ENCODE measurements around the gene OCSTAMP. TPM values are rescaled to one million over a fixed set of nuclear protein-coding genes. Genes with fewer than 3 reads are reported as not detected.

The OCSTAMP gene
- total RNA-seq, 2 donors from 2014 or later = not detected

DNA sequence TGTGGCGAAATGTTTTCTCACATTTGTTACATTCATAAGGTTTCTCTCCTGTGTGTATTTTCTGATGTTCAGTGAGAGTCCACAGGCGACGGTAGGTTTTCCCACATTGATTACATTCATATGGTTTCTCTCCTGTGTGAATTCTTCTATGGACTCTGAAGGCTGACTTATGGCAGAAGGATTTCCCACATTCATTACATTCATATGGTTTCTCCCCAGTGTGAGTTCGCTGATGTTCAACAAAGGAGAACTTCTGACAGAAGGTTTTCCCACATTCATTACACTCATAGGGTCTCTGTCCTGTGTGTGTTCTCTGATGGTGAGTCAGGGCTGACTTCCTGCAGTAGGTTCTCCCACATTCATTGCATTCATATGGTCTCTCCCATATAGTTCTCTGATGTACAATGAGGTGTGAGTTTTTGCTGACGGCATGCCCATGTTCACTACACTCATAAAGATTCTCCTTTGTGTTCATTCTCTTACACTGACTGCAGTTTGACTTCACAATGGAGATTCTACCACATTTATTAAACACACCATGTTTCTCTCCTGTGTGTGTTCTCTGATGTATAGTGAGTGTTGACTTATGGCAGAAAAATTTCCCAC, 49.0 kb downstream of the OCSTAMP start:
- TF ChIP-seq, protein P1, sequence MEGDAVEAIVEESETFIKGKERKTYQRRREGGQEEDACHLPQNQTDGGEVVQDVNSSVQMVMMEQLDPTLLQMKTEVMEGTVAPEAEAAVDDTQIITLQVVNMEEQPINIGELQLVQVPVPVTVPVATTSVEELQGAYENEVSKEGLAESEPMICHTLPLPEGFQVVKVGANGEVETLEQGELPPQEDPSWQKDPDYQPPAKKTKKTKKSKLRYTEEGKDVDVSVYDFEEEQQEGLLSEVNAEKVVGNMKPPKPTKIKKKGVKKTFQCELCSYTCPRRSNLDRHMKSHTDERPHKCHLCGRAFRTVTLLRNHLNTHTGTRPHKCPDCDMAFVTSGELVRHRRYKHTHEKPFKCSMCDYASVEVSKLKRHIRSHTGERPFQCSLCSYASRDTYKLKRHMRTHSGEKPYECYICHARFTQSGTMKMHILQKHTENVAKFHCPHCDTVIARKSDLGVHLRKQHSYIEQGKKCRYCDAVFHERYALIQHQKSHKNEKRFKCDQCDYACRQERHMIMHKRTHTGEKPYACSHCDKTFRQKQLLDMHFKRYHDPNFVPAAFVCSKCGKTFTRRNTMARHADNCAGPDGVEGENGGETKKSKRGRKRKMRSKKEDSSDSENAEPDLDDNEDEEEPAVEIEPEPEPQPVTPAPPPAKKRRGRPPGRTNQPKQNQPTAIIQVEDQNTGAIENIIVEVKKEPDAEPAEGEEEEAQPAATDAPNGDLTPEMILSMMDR (IDR thresholded peaks at IDR 0.05) = no peak
- Histone ChIP-seq H3K4me1 (no peaks in the 10 kb centered on the region), H3K27ac (no peak overlapping the region), H3K9ac (ENCODE audit: low read depth in 2 of 2, low read length in 2 of 2) (no peak overlapping the region), H3K4me3 (no peak overlapping the region), H3K9me3 (peaks cover 3% of the 10 kb centered on the region), H3K36me3 (no peaks in the 10 kb centered on the region), H3K27me3 (no peaks in the 10 kb centered on the region)
- intact Hi-C loops (cut with DNase I) = no loop called here
- no peak for DNase-seq

GRCh38 chr20:46494077-46494476, 56.4 kb downstream of the OCSTAMP start:
- Histone ChIP-seq H3K36me3 (no peaks in the 10 kb centered on the region), H3K4me1 (no peaks in the 10 kb centered on the region), H3K27ac (no peak overlapping the region), H3K27me3 (no peaks in the 10 kb centered on the region), H3K9ac (ENCODE audit: low read depth in 2 of 2, low read length in 2 of 2) (no peak overlapping the region), H3K9me3 (no peaks in the 10 kb centered on the region), H3K4me3 (no peak overlapping the region)
- TF ChIP-seq, protein P1 (IDR thresholded peaks at IDR 0.05) = no peak
- intact Hi-C loops (cut with DNase I) = no loop called here
- no peak for DNase-seq

DNA sequence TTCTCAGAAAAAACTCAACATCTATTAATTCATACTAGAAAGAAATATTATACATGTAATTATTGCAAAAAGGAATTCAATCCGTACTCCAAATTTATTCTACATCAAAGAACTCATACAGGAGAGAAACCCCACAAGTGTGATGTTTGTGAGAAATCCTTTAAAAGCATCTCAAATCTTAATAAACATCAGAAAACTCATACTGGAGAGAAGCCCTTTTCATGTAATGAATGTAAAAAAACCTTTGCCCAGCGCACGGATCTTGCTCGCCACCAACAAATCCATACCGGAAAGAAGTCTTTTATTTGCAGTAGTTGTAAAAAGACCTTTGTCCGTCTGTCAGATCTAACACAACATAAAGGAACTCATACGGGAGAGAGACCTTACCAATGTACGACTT, 59.1 kb downstream of the OCSTAMP start:
- Histone ChIP-seq H3K9me3 (no peaks in the 10 kb centered on the region), H3K4me1 (no peaks in the 10 kb centered on the region), H3K27me3 (no peaks in the 10 kb centered on the region), H3K4me3 (no peak overlapping the region), H3K36me3 (no peaks in the 10 kb centered on the region), H3K9ac (ENCODE audit: low read depth in 2 of 2, low read length in 2 of 2) (no peak overlapping the region), H3K27ac (no peak overlapping the region)
- no peak for DNase-seq
- TF ChIP-seq, protein P1 (IDR thresholded peaks at IDR 0.05) = no peak
- intact Hi-C loops (cut with DNase I) = no loop called here

Other genes with a start within 250 kb of the OCSTAMP start
- gene CDH22, start 242.2 kb downstream of the OCSTAMP start, total RNA-seq = under 1 TPM; 0.12 to 0.13 TPM
- 10 to 100 TPM; 20.0 to 24.7 TPM for gene ELMO2, start 144.0 kb downstream of the OCSTAMP start, total RNA-seq
- 1 to 10 TPM; 1.3 to 1.6 TPM for gene ZNF334, start 37.1 kb downstream of the OCSTAMP start, total RNA-seq
- gene SLC13A3, start 100.8 kb upstream of the OCSTAMP start, total RNA-seq = under 1 TPM; 0.08 to 0.25 TPM
- gene TP53RK, start 138.8 kb upstream of the OCSTAMP start, total RNA-seq = 10 to 100 TPM in 1 of 2 donors, 1 to 10 TPM in 1; 9.2 to 11.1 TPM
- gene SLC2A10, start 159.0 kb upstream of the OCSTAMP start, total RNA-seq = 10 to 100 TPM; 28.3 to 43.6 TPM